NCI-H146 treated with DMSO at 0.1 percent for 48 hours (cell line): Measurements from ENCODE around the gene RNASEH1.

Experiments used
- DNase-seq: peaks from one replicate; lab custom pipeline; 2025; ENCODE audit not compliant: unreplicated experiment; lab: John Stamatoyannopoulos, UW

The RNASEH1 gene

DNA sequence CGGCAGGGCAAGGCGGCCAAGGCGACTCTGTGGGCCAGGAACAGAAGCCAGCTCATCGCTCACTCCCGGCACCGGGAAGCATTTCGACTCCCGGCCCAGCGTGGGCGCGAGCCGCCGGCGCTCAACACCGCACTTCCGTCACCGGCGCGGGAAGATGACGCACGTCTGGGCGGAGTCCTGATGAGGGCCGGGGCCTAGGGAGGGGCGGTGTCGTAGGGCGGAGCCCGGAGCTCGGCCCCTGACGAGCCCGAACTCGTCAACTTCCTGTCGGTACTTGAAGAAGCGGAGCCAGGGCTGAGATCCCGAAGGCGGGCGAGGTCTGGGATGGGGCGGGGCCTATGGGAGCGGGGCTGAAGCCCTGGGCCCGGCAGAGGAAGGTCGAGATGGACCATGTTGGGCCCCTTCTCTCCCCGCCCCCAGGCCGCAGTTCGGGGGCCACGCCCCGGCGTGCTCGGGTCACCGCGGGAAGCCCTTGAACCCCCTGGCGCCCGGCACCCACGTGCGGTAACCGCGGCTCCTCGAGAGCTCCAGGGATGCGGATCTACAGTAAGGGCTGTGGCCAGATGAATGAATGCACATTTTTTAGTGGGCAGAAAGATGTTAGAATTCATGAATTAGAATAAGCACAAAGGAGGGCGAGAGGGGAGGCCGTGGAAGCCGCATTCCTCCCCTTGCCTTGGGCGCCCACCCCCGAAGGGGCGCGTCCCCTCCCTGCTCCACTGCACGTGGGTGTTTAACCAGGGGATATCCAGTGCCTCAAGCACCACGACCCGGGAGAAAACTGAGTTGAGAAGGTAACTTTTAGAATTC lies at the start of gene RNASEH1:
Gene RNASEH1, minus strand, starts transcription at position 129 of the 810 bp plus-strand sequence. Its CDS starts 73 bp downstream, at position 56.
- DNase-seq: peak; percentile 96

- no peak for DNase-seq
Observed at GRCh38 chr2:3606370-3607201, 48.5 kb upstream of the RNASEH1 start.

GRCh38 chr2:3606028-3606369 lies 47.9 kb upstream of the RNASEH1 start:
- no peak for DNase-seq

DNA sequence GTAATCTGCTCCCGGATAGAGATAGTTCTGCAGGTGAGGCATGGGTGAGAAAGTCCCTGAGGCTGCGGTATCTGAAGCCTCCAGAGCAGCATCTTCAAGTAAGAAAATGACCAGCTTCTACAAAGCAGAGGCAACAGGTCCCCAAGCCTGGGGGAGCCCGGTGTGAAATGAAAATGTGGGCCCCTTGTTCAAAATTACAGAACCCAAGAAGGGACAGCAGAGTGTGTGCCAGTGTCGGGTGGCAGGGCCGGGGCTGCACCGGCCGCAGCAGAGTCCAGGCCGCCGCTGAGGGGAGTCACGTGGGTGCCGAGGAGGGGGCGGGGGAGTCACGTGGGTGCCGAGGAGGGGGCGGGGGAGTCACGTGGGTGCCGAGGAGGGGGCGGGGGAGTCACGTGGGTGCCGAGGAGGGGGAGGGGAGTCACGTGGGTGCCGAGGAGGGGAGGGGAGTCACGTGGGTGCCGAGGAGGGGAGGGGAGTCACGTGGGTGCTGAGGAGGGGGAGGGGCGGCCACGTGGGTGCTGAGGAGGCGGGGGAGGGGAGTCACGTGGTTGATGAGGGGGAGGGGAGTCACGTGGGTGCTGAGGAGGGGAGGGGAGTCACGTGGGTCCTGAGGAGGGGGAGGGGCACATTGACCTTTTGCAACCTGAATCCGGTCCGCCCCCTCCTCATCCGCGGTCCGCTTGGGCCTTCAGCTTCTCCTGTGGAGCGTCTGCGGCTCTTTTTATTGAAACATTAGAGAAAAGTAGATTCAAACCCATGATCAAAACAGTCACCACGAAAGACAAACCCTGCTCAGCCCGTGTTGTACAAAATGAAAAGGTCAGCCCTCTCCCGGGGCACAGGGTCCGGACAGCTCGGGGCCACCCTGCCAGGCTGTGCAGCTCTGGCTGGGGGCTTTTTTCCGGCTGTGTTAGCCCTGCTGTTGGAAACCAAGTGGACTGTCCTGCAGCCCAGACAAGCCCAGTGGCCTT lies 47.1 kb upstream of the RNASEH1 start:
- peak; percentile 26 for DNase-seq

- no peak for DNase-seq
Observed at GRCh38 chr2:3604207-3604877, 46.2 kb upstream of the RNASEH1 start.

DNA sequence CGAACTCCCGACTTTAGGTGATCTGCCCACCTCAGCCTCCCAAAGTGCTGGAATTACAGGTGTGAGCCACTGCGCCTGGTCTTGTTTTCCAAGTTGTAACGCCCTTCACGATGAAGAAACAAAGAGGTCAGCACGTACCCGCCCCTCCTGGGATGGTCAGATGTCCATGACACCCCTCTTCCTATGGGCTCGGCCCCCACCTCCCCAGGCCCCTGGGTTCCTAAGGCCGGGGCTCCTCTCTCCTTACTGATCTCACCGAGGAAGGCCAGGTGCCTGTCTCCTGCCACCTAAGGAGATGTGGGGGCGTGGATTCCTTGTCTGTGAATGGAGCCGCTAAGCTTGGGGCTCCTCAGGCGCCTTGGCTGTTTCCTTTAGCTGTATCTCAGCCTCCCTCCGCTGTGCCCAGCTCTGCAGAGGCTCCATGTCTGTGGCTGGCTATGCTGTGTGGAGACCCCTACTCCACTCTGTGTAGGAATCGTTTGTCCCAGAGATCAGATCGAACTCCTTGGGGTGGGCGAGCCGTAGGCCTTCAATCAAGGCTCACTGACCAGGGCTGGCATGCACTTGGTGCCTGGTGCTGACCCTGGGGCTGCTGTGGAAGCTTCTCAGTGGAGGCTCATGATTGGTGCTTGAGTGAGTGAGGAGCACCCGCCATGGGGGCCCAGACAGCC lies 45.5 kb upstream of the RNASEH1 start:
- DNase-seq: no peak

DNA sequence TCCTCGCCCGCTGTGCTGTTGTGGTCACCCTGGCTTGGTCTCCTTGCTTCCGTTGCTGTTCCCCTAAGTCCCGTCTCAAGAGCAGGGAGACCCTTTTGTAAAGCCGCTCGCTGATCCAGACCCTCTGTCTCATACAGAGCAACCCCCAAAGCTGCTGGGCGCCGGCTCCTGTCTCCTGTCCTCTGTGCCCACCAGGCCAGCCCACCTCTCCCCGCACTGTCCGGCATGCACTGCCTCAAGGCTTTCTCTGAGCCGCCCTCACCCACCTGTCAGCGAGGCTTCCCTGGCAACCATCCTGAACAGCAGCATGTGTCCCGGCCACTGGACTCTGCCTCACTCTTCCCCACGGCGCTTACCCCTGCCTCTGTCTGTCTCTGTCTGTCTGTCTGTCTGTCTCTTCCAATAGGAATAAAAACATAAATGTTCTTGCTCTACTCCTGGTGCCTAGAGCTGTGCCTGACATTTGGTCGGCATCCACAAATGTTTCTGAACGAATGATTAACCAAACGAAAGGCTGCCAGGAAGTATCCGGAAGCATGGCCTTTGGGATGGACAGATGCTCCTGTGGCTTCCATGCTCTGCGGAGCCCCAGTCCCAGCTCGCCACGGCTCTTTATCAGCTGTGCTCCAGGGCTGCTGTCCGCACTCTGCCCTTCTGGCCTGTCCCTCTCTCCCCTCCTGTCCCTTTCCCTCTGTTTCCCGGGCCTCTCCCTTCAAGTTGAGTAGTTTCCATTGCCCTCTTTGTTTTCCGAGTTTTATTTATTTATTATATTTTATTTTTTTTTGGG lies 44.6 kb upstream of the RNASEH1 start:
- DNase-seq: no peak

GRCh38 chr2:3601561-3602271 lies 43.6 kb upstream of the RNASEH1 start:
- DNase-seq: no peak

DNA sequence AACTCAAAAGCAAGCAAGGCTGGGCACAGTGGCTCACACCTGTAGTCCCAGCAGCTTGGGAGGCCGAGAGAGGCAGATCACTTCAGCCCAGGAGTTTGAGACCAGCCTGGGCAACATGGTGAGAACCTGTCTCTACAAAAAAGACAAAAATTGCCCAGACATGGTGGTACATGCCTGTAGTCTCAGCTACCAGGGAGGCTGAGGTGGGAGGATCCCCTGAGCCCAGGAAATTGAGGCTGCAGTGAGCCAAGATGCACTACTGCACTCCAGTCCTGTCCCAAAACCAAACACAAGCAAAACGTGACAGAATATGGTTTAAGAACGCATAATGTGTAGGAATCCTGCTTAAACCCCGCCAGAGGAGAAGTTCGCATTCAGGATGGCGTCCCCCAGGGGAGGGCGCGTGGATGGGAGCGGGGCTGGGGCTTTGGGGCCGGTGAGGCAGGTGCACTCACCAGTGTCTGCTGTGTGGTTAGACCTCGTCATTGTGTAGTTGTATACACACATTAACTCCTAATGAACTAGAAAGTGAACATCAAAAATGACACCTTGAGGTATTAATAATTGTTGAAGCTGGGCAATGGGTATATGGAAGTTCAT lies 42.2 kb upstream of the RNASEH1 start:
- no peak for DNase-seq

DNA sequence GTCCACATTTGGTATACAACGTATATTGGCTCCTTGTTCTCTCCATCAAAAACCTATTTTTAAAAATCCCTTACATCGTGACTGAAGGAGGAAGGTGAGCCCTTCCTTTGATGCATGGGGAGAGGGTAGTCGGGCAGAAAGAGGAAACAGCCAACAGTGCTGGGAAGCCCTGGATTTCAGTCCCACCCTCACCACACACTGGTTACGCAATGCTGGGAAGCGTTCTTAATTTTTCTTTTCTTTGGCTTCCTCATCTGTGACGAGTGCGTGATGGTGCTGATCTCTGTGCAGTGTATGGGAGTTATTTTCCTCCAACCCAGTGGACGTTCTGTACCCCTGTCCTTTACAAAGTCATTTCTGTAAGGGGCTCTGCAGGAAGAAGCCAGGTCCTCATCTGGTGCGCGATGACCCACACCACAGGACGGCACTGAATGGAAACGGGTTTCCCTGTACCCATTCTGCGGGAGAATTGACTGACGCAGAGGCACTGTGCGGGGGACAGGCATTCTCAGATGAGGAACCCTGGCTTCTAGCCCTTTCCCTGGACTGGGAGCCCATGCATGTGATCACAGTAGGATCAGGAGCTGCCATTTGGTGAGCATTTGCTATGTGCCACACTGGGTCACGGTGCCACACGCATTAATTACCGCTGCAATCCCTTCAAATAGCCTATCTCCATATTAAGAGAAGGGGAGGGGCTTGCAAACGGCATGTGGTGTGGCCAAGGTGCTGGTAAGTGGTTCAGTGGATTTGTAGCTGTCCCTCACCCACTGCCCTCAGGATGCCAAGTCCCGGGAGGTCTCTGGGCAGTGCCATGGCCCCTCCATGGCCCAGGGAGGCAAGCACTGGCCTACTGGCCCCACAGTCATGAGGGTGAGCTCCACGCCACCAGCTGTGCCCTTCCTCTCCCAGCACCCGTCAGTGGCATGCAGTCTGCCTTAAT lies 41.0 kb upstream of the RNASEH1 start:
- DNase-seq: no peak

DNA sequence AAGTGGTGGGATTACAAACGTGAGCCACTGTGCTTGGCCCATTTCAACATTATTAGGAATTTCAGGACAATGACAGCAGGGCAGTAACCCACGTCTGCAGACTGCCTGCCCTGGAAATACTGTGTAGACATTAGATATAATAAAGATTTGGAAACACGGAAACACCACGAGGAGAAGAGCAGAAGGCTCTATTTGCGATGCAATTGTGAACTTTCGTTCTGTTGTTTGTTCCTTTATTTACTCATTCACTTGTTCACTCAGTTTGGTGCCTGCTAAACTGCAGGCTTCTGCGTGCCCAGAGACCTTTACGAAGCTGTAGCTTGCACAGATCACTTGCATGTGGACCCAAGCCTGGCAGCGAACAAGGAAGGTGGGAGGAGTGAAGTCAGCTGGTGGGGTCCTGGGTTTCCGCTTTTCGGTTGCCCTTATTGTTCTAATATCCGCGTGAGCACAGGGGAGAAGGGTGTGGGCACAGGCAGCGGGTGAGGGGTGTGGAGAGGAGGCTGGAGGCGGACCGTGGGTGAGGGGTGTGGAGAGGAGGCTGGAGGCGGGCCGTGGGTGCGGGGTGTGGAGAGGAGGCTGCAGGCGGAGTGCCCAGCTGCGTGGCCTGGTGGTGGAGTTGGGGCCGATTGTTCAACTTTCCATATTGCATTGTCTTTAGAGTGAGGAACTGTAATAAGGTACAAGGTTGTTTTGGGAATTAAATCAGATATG lies 40.2 kb upstream of the RNASEH1 start:
- no peak for DNase-seq

DNA sequence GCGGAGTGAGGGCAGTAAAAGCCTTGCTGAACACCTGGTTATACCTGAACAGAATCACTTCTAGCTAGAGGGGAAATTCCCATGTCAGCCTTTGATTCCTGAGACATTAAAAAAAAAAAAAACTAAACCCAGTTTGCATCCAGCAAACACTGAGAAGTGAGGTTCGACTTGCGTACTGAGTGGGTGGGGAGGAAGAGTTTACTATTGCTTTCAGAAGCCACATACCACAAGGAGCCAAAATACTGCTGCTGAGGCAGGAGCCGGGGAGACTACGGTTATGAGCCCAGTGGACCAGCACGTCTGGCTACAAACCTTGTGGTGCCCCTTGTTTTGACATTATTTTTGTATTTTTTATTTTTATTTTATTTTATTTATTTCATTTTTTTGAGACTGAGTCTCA lies 39.4 kb upstream of the RNASEH1 start:
- DNase-seq: no peak

DNA sequence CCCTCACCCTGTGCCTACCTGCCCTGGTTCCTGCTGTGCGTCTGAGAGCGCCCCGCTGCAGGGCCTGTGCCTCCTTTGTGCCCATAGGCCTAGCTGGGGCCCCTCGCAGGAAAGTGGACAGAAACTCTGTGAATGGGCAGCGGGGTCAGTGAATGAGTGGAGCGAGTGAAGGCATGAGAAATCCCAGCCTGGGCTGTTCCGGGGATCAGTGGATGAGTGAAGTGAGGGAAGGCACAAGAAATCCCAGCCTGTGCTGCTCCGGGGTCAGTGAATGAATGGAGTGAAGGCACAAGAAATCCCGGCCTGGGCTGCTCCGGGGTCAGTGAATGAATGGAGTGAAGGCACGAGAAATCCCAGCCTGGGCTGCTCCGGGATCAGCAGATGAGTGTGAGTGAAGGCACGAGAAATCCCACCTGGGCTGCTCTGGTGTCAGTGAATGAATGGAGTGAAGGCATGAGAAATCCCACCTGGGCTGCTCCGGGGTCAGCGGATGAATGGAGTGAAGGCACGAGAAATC lies 38.8 kb upstream of the RNASEH1 start:
- no peak for DNase-seq

- DNase-seq: no peak
Observed at GRCh38 chr2:3595985-3596384, 37.9 kb upstream of the RNASEH1 start.

DNA sequence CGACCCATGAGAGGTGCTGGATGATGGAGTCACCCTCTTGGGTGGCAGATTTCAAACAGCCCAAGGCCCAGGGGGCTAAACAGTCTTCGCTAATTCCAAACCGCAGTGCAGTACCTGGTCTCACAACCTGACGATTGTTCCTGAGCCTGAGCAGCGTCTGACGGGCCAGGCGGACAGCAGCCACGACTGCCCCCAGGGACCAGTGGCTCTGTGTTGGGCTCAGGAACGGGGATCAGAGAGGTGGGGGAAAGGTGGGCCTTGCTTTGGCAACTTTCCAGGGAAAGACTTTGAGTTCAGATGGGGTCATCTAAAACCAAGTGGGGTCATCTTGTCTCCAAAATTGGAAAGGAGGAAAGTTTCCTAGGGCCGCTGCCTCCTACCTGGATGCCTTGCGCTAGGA lies 37.3 kb upstream of the RNASEH1 start:
- no peak for DNase-seq
